ENCODE results near the gene ADM.

- TF ChIP-seq POLR2A (IDR thresholded peaks at IDR 0.05; ENCODE audit: low read depth, low read length) (no peak), POLR2AphosphoS5 (IDR thresholded peaks at IDR 0.05; ENCODE audit: low read depth, low read length) (no peak), TAF1 (IDR thresholded peaks at IDR 0.05; ENCODE audit: borderline replicate concordance, low read depth, low read length) (no peak)
Measured at GRCh38 chr11:10287766-10288715, 16.8 kb upstream of the ADM start.

All from GM12892 (cell line).